Measurements from ENCODE around the gene UNC80. TPM values are rescaled to one million over a fixed set of nuclear protein-coding genes. Genes with fewer than 3 reads are reported as not detected.

Gene UNC80
- total RNA-seq, 1 donor from 2014 or later, result 0.05 TPM

DNA sequence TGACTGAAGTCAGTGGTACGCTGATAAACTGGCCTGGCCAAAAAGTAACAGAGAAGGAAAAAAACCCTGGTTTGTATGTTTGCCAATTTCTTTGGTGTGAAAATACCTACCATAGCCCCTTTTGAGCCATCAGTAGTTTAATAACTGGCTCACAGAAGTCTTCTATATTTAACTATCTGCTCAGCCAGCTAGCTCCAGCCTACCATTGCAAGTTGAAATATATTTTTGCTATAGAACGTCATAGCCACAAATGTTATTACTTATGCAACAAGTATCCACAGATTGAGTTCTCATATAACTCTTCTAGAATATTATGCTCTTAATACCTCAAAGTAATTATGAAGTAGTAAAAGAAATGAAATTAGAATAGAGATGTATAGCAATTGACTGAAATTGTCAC is 256.0 kb downstream of the UNC80 start:
- Mint-ChIP-seq H3K36me3 (ENCODE audit: low read depth, unreplicated experiment) (peaks cover 8% of the 10 kb centered on the region), H3K4me3 (ENCODE audit: unreplicated experiment) (no peak overlapping the region), H3K27ac (ENCODE audit: unreplicated experiment) (no peak overlapping the region), H3K4me1 (ENCODE audit: unreplicated experiment) (no peaks in the 10 kb centered on the region), H3K27me3 (ENCODE audit: unreplicated experiment) (no peaks in the 10 kb centered on the region), H3K9me3 (ENCODE audit: unreplicated experiment) (no peaks in the 10 kb centered on the region)
- DNase-seq (ENCODE audit: low spot score), result no peak
- TF ChIP-seq, protein P1, sequence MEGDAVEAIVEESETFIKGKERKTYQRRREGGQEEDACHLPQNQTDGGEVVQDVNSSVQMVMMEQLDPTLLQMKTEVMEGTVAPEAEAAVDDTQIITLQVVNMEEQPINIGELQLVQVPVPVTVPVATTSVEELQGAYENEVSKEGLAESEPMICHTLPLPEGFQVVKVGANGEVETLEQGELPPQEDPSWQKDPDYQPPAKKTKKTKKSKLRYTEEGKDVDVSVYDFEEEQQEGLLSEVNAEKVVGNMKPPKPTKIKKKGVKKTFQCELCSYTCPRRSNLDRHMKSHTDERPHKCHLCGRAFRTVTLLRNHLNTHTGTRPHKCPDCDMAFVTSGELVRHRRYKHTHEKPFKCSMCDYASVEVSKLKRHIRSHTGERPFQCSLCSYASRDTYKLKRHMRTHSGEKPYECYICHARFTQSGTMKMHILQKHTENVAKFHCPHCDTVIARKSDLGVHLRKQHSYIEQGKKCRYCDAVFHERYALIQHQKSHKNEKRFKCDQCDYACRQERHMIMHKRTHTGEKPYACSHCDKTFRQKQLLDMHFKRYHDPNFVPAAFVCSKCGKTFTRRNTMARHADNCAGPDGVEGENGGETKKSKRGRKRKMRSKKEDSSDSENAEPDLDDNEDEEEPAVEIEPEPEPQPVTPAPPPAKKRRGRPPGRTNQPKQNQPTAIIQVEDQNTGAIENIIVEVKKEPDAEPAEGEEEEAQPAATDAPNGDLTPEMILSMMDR (IDR thresholded peaks at IDR 0.05; ENCODE audit: unreplicated experiment), result no peak

DNA sequence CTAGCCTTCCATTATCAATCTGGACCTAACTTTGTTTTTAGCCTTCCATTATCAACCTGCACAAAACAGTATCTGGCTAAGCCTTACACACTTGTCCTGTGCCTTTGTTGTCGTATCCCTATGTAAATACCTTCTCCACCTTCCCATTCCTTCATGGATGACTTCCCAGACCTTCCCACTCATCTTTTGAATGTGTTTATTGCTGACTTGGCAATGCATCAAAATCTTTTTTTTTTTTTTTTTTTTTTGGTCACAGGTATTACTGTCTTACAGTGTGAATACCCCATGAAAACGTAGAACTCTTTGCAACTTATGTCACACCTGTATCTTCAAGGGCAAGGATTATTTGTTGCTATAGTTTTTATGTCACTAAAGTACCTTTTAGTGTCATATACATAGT is 256.5 kb downstream of the UNC80 start:
- Mint-ChIP-seq H3K27ac (ENCODE audit: unreplicated experiment) (no peak overlapping the region), H3K4me3 (ENCODE audit: unreplicated experiment) (no peak overlapping the region), H3K4me1 (ENCODE audit: unreplicated experiment) (no peaks in the 10 kb centered on the region), H3K27me3 (ENCODE audit: unreplicated experiment) (no peaks in the 10 kb centered on the region), H3K9me3 (ENCODE audit: unreplicated experiment) (no peaks in the 10 kb centered on the region), H3K36me3 (ENCODE audit: low read depth, unreplicated experiment) (peaks cover 8% of the 10 kb centered on the region)
- DNase-seq (ENCODE audit: low spot score), result no peak
- TF ChIP-seq, protein P1 (IDR thresholded peaks at IDR 0.05; ENCODE audit: unreplicated experiment), result no peak

DNA sequence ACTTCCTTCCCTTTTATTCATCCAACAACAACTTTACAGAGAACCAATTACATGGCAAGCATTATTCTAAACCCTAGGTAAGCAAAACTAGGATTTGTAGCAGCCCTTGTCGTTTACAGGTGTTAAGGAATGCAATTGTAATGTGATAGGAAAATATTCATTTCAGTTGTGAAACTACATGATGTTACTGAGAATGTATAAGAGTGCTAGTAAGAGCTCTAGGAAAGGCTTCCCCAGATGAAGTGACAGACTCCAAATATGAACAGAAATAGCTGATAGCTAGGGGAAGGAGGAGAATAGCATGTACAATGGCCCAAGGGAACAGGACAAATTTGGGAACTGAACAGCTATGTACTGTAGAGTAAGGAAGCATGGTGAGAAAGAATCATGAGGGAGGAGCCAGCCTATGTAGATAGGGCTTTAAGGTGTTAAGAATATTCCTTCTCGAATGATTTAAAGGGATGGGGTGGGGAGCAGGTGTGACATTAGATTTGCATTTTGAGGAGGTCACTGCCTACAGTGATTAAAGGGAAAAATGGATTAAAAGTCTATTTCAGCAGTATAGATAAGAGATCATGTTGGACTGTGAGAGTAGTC is 262.6 kb downstream of the UNC80 start:
- TF ChIP-seq, protein P1 (IDR thresholded peaks at IDR 0.05; ENCODE audit: unreplicated experiment), result no peak
- no peaks in the 10 kb centered on the region for H3K9me3 Mint-ChIP-seq (ENCODE audit: unreplicated experiment)

DNA sequence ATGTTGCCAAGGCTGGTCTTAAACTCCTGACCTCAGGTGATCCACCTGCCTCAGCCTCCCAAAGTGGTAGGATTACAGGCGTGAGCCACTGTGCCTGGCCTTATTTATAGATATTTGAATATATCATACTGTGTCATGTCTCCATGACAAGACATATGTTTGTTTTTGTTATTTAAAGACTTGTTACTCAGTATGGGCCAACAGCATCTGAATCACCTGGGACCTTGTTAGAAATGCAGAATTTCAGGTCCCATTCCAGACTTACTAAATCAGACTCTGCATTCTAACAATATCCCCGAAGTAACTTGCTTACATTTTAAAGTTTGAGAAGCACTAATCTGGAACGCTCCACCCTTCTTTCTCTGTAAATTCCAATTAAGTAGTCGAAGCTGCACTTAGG is 264.0 kb downstream of the UNC80 start:
- Mint-ChIP-seq H3K27ac (ENCODE audit: unreplicated experiment) (no peak overlapping the region), H3K4me1 (ENCODE audit: unreplicated experiment) (no peaks in the 10 kb centered on the region), H3K4me3 (ENCODE audit: unreplicated experiment) (no peak overlapping the region), H3K9me3 (ENCODE audit: unreplicated experiment) (no peaks in the 10 kb centered on the region), H3K36me3 (ENCODE audit: low read depth, unreplicated experiment) (no peaks in the 10 kb centered on the region), H3K27me3 (ENCODE audit: unreplicated experiment) (peaks cover 2% of the 10 kb centered on the region)
- no peak for DNase-seq (ENCODE audit: low spot score)
- TF ChIP-seq, protein P1 (IDR thresholded peaks at IDR 0.05; ENCODE audit: unreplicated experiment), result no peak

More for the DNA sequence above, 262.6 kb downstream of the UNC80 start:
- Mint-ChIP-seq H3K4me1 (ENCODE audit: unreplicated experiment) (no peaks in the 10 kb centered on the region), H3K4me3 (ENCODE audit: unreplicated experiment) (no peak overlapping the region), H3K27ac (ENCODE audit: unreplicated experiment) (no peak overlapping the region), H3K27me3 (ENCODE audit: unreplicated experiment) (peaks cover 2% of the 10 kb centered on the region), H3K36me3 (ENCODE audit: low read depth, unreplicated experiment) (no peaks in the 10 kb centered on the region)
- no peak for DNase-seq (ENCODE audit: low spot score)

DNA sequence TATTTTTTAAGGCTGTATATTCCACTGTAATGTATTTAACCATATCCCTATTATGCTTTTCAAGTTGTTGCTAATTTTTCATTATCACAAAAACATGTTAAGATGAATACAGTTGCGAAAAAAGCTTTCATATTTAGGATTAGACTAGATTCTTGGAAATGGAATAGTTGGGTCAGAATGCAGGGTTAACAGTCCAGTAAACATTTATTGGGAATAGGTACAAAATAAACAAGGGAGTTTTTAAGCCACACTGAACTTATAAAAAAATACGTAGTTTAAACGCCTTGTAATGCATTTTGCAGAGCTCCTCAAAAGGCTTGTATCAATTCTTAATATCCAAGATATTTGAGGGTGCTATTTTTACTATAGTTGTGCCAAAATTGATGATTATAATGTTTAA is 266.4 kb downstream of the UNC80 start:
- H3K36me3 Mint-ChIP-seq (ENCODE audit: low read depth, unreplicated experiment), result no peaks in the 10 kb centered on the region

More for the DNA sequence above, 266.4 kb downstream of the UNC80 start:
- Mint-ChIP-seq H3K27ac (ENCODE audit: unreplicated experiment) (no peak overlapping the region), H3K4me3 (ENCODE audit: unreplicated experiment) (no peak overlapping the region), H3K27me3 (ENCODE audit: unreplicated experiment) (peaks cover 2% of the 10 kb centered on the region), H3K4me1 (ENCODE audit: unreplicated experiment) (no peaks in the 10 kb centered on the region), H3K9me3 (ENCODE audit: unreplicated experiment) (no peaks in the 10 kb centered on the region)
- no peak for DNase-seq (ENCODE audit: low spot score)
- TF ChIP-seq, protein P1 (IDR thresholded peaks at IDR 0.05; ENCODE audit: unreplicated experiment), result no peak
